MM.1S (cell line): ENCODE results near the gene TBC1D19.

Experiments
- DNase-seq: peaks from one replicate; pipeline ENCODE4 v3.0.0-alpha.2; 2015
- H2AFZ ChIP-seq: fragments of 300-600 bp; sonication (generic); 2 replicates; pipeline ENCODE4 v1.6.0; 2016; ENCODE audit warnings: antibody characterized with exemption, low read length
- H3F3A ChIP-seq: fragments of 300-600 bp; sonication (generic); 2 replicates; pipeline ENCODE4 v1.6.1; 2016; ENCODE audit warnings: mild to moderate bottlenecking, antibody characterized with exemption, low read length, moderate library complexity, mixed read lengths; ENCODE audit not compliant: insufficient read depth
- H3K27ac ChIP-seq: fragments of 300-600 bp; sonication (generic); 2 replicates; pipeline ENCODE4 v1.5.1; 2016; ENCODE audit warnings: mild to moderate bottlenecking, low read length
- H3K27me3 ChIP-seq: fragments of 300-600 bp; sonication (generic); replicated peaks from 2 replicates; pipeline ENCODE4 v1.6.0; 2016; ENCODE audit warnings: low read length; ENCODE audit not compliant: insufficient read depth
- H3K36me3 ChIP-seq: fragments of 300-600 bp; sonication (generic); replicated peaks from 2 replicates; pipeline ENCODE4 v1.6.1; 2016; ENCODE audit warnings: mild to moderate bottlenecking, low read length, mixed read lengths; ENCODE audit not compliant: insufficient read depth
- H3K4me1 ChIP-seq: fragments of 300-600 bp; sonication (generic); 2 replicates; pipeline ENCODE4 v1.6.1; 2016; ENCODE audit warnings: low read length, mixed read lengths
- H3K4me2 ChIP-seq: fragments of 300-600 bp; sonication (generic); 2 replicates; pipeline ENCODE4 v1.6.0; 2016; ENCODE audit warnings: low read depth, low read length
- H3K4me3 ChIP-seq: fragments of 300-600 bp; sonication (generic); 2 replicates; pipeline ENCODE4 v1.5.1; 2016; ENCODE audit warnings: low read length, mixed read lengths
- H3K79me2 ChIP-seq: fragments of 300-600 bp; sonication (generic); 2 replicates; pipeline ENCODE4 v1.6.1; 2016; ENCODE audit warnings: mixed run types, low read length, mixed read lengths
- H3K9ac ChIP-seq: fragments of 300-600 bp; sonication (generic); 2 replicates; pipeline ENCODE4 v1.6.1; 2016; ENCODE audit warnings: low read length, mixed read lengths
- H3K9me2 ChIP-seq: fragments of 300-600 bp; sonication (generic); replicated peaks from 2 replicates; pipeline ENCODE4 v1.6.1; 2016; ENCODE audit warnings: mild to moderate bottlenecking, low read length, mixed read lengths; ENCODE audit not compliant: insufficient read depth
- H3K9me3 ChIP-seq: fragments of 300-600 bp; sonication (generic); replicated peaks from 2 replicates; pipeline ENCODE4 v1.6.1; 2016; ENCODE audit warnings: mild to moderate bottlenecking, low read length, mixed read lengths; ENCODE audit not compliant: insufficient read depth
- H4K20me1 ChIP-seq: fragments of 300-600 bp; sonication (generic); 2 replicates; pipeline ENCODE4 v1.6.1; 2016; ENCODE audit warnings: mild to moderate bottlenecking, low read length, moderate library complexity, mixed read lengths; ENCODE audit not compliant: insufficient read depth
- CTCF ChIP-seq: fragments of 300-600 bp; sonication (generic); IDR thresholded peaks from 2 replicates; pipeline ENCODE4 v1.5.1; 2016; ENCODE audit warnings: antibody characterized with exemption, low read length, mixed read lengths
- EZH2 ChIP-seq: fragments of 300-600 bp; sonication (generic); optimal IDR thresholded peaks from 2 replicates; pipeline ENCODE3; 2017; ENCODE audit warnings: low read depth, mild to moderate bottlenecking, antibody characterized with exemption, low read length, mixed read lengths
- EZH2phosphoT487 ChIP-seq: fragments of 300-600 bp; sonication (generic); IDR thresholded peaks from 2 replicates; pipeline ENCODE4 v1.6.1; 2018; ENCODE audit warnings: antibody characterized with exemption, low read length

The TBC1D19 gene

GRCh38 chr4:26719954-26720552, 136.2 kb downstream of the TBC1D19 start:
- Histone ChIP-seq H3K36me3 (no peaks in the 10 kb centered on the region), H3K79me2 (no peaks in the 10 kb centered on the region), H3K9ac (no peak overlapping the region), H3K9me2 (no peaks in the 10 kb centered on the region), H3K27ac (no peak overlapping the region), H4K20me1 (no peaks in the 10 kb centered on the region), H3K27me3 (no peaks in the 10 kb centered on the region), H3F3A (no peaks in the 10 kb centered on the region), H2AFZ (no peak overlapping the region), H3K4me3 (no peak overlapping the region), H3K4me2 (no peak overlapping the region), H3K9me3 (no peaks in the 10 kb centered on the region), H3K4me1 (no peaks in the 10 kb centered on the region)
- TF ChIP-seq EZH2phosphoT487 (no peak), CTCF (peak; percentile 41), EZH2 (no peak)
- no peak for DNase-seq

GRCh38 chr4:26721685-26722084, 137.8 kb downstream of the TBC1D19 start:
- no peaks in the 10 kb centered on the region for H3K27me3 ChIP-seq
- H3K9ac ChIP-seq: no peak overlapping the region
- H3K4me3 ChIP-seq: no peak overlapping the region
- no peaks in the 10 kb centered on the region for H3K9me2 ChIP-seq
- H3F3A ChIP-seq: no peaks in the 10 kb centered on the region
- no peaks in the 10 kb centered on the region for H3K4me1 ChIP-seq
- H3K9me3 ChIP-seq: no peaks in the 10 kb centered on the region
- no peak overlapping the region for H2AFZ ChIP-seq
- no peaks in the 10 kb centered on the region for H3K79me2 ChIP-seq
- no peak for DNase-seq
- H3K36me3 ChIP-seq: no peaks in the 10 kb centered on the region
- no peak overlapping the region for H3K4me2 ChIP-seq
- H4K20me1 ChIP-seq: no peaks in the 10 kb centered on the region
- no peak for TF ChIP-seq EZH2phosphoT487
- TF ChIP-seq CTCF: no peak
- no peak for TF ChIP-seq EZH2
- H3K27ac ChIP-seq: no peak overlapping the region

GRCh38 chr4:26723216-26723615, 139.3 kb downstream of the TBC1D19 start:
- Histone ChIP-seq H3F3A (no peaks in the 10 kb centered on the region), H3K9me2 (no peaks in the 10 kb centered on the region), H3K4me2 (no peak overlapping the region), H3K9ac (no peak overlapping the region), H3K9me3 (no peaks in the 10 kb centered on the region), H3K4me3 (no peak overlapping the region), H2AFZ (no peak overlapping the region), H3K27ac (no peak overlapping the region), H3K4me1 (no peaks in the 10 kb centered on the region), H3K36me3 (no peaks in the 10 kb centered on the region), H3K27me3 (no peaks in the 10 kb centered on the region), H3K79me2 (no peaks in the 10 kb centered on the region), H4K20me1 (no peaks in the 10 kb centered on the region)
- DNase-seq: no peak
- TF ChIP-seq EZH2phosphoT487 (no peak), EZH2 (no peak), CTCF (no peak)
